ENCODE measurements around the gene PRR14. TPM values are rescaled to one million over a fixed set of nuclear protein-coding genes. Genes with fewer than 3 reads are reported as not detected.

Gene PRR14
- total RNA-seq, 6 experiments from 2014 or later, result 26.8 to 34.6 (median 29.8) TPM

GRCh38 chr16:30663820-30664219, 13.1 kb downstream of the PRR14 start:
- H3K36me3 Mint-ChIP-seq (ENCODE audit: low read depth), result peaks cover 41% of the 10 kb centered on the region

GRCh38 chr16:30664616-30665109, 13.9 kb downstream of the PRR14 start:
- Mint-ChIP-seq H3K9me3 (no peaks in the 10 kb centered on the region), H3K4me3 (no peak overlapping the region), H3K27ac (no peak overlapping the region), H3K27me3 (ENCODE audit: insufficient read depth) (no peaks in the 10 kb centered on the region; the same call in 1 of the 2 replicates), H3K4me1 (ENCODE audit: low read depth) (peaks cover 39% of the 10 kb centered on the region), H3K36me3 (ENCODE audit: low read depth) (peaks cover 41% of the 10 kb centered on the region)
- TF ChIP-seq, protein P1, sequence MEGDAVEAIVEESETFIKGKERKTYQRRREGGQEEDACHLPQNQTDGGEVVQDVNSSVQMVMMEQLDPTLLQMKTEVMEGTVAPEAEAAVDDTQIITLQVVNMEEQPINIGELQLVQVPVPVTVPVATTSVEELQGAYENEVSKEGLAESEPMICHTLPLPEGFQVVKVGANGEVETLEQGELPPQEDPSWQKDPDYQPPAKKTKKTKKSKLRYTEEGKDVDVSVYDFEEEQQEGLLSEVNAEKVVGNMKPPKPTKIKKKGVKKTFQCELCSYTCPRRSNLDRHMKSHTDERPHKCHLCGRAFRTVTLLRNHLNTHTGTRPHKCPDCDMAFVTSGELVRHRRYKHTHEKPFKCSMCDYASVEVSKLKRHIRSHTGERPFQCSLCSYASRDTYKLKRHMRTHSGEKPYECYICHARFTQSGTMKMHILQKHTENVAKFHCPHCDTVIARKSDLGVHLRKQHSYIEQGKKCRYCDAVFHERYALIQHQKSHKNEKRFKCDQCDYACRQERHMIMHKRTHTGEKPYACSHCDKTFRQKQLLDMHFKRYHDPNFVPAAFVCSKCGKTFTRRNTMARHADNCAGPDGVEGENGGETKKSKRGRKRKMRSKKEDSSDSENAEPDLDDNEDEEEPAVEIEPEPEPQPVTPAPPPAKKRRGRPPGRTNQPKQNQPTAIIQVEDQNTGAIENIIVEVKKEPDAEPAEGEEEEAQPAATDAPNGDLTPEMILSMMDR (IDR thresholded peaks at IDR 0.05), result no peak
- DNase-seq, result no peak

More at GRCh38 chr16:30663820-30664219, 13.1 kb downstream of the PRR14 start:
- H3K4me1 Mint-ChIP-seq (ENCODE audit: low read depth), result peaks cover 39% of the 10 kb centered on the region
- H3K4me3 Mint-ChIP-seq, result no peak overlapping the region; the same call in 1 of the 2 replicates
- TF ChIP-seq, protein P1 (IDR thresholded peaks at IDR 0.05), result no peak
- no peaks in the 10 kb centered on the region; the same call in 1 of the 2 replicates for H3K27me3 Mint-ChIP-seq (ENCODE audit: insufficient read depth)
- H3K9me3 Mint-ChIP-seq, result no peaks in the 10 kb centered on the region
- no peak for DNase-seq
- 0 out of 2 replicates have a peak overlapping the region, but pooled peaks have one; percentile 21 for H3K27ac Mint-ChIP-seq

DNA sequence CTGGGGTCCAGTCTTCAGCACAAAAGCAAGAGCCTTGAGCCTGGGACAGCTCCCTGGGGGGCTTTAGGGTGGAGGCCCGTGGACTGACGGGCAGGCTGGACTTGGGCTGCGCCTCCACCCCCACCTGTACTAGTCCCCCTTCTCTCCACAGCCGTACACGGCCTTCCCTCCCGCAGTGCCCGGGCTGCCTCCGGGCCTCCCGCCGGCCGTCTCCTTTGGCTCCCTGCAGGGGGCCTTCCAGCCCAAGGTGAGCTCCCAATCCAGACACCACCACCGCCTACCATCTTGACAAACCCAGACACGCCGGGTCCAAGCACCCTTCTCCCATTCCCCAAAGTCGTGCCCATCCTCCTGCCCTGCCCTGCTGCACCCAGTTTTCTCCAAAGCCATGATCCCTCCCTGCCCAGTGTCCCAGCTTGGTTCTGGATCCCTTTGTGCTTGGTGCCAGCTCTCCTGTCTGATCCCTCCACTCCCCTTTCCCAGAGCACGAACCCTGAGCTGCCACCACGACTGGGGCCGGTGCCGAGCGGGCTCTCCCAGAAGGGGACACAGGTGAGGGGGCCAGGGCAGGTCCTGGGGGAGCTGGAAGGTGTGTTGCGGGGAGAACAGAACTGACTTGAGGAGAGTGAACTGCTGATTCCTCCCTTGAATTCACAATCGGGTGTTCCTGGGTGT, 14.5 kb downstream of the PRR14 start:
- DNase-seq, result no peak
- peaks cover 41% of the 10 kb centered on the region for H3K36me3 Mint-ChIP-seq (ENCODE audit: low read depth)
- TF ChIP-seq, protein P1 (IDR thresholded peaks at IDR 0.05), result no peak
- H3K27ac Mint-ChIP-seq, result no peak overlapping the region
- H3K4me3 Mint-ChIP-seq, result no peak overlapping the region
- no peaks in the 10 kb centered on the region; the same call in 1 of the 2 replicates for H3K27me3 Mint-ChIP-seq (ENCODE audit: insufficient read depth)
- H3K9me3 Mint-ChIP-seq, result no peaks in the 10 kb centered on the region
- peaks cover 38% of the 10 kb centered on the region for H3K4me1 Mint-ChIP-seq (ENCODE audit: low read depth)

DNA sequence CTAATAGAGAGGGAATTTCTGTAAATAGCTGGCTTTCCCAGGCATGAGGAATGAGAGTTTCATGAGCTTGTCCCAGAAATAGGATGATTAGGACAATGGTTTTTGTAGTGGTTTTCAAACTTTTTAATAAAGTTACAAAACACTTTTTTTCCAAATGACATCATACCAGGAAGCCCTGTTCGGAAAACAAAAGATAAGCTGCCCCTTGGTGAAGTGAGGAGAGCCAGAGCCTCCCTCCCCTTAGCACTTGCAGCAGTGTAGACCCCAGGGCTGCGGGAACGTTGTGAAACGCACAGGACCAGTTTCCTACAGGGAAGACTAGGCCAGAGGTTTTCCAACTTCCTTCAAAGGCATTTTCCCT, 15.1 kb downstream of the PRR14 start:
- TF ChIP-seq, protein P1 (IDR thresholded peaks at IDR 0.05), result no peak
- no peak overlapping the region for H3K4me3 Mint-ChIP-seq
- H3K27ac Mint-ChIP-seq, result no peak overlapping the region
- peaks cover 38% of the 10 kb centered on the region for H3K36me3 Mint-ChIP-seq (ENCODE audit: low read depth)
- DNase-seq, result no peak
- H3K27me3 Mint-ChIP-seq (ENCODE audit: insufficient read depth), result no peaks in the 10 kb centered on the region; the same call in 1 of the 2 replicates
- H3K4me1 Mint-ChIP-seq (ENCODE audit: low read depth), result peaks cover 33% of the 10 kb centered on the region
- H3K9me3 Mint-ChIP-seq, result no peaks in the 10 kb centered on the region

DNA sequence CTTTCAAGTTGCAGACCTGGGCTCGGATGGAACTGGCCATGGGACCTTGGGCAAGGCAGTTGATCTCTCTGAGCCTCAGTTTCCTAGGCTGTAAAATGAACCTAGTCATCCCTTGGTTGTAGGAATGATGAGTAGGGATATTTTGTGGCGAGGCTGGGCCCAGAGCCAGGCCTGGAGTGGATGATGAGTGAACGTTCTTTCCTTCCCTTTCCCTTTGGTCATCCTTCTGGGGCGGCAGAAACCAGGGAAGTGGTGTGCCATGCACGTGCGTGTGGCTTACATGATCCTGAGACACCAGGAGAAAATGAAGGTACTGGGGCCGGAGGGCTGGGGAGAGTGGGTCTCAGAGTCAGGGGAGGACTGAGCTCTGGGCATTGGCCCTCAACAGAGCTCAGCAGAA, 15.9 kb downstream of the PRR14 start:
- peak overlapping the region; percentile 65; the same call in 1 of the 2 replicates for H3K27ac Mint-ChIP-seq
- H3K4me3 Mint-ChIP-seq, result no peak overlapping the region
- DNase-seq, result no peak
- no peaks in the 10 kb centered on the region; the same call in 1 of the 2 replicates for H3K27me3 Mint-ChIP-seq (ENCODE audit: insufficient read depth)
- TF ChIP-seq, protein P1 (IDR thresholded peaks at IDR 0.05), result no peak
- peaks cover 32% of the 10 kb centered on the region for H3K36me3 Mint-ChIP-seq (ENCODE audit: low read depth)
- H3K4me1 Mint-ChIP-seq (ENCODE audit: low read depth), result peaks cover 24% of the 10 kb centered on the region
- no peaks in the 10 kb centered on the region for H3K9me3 Mint-ChIP-seq
